SJSA1 (cell line): ENCODE results near the gene GPR146. TPM values are rescaled to one million over a fixed set of nuclear protein-coding genes. Genes with fewer than 3 reads are reported as not detected.
A peak's percentile ranks its signal among the peaks of the same experiment; 100 is the strongest.

Source experiments
- DNase-seq, 2 experiments: peaks; one replicate each; pipeline ENCODE4 v3.0.0-alpha.2; 2015 to 2020; ENCODE audit warnings: low spot score in 2 of 2, low read depth in 1 of 2
- H3K27ac ChIP-seq: fragments of 250-450 bp; sonication (Bioruptor Pico); 2 replicates; pipeline ENCODE4 v1.5.1; 2020; ENCODE audit warnings: mild to moderate bottlenecking, moderate library complexity
- H3K27me3 ChIP-seq: fragments of 250-450 bp; sonication (Bioruptor Pico); replicated peaks from 2 replicates; pipeline ENCODE4 v1.5.1; 2020; ENCODE audit warnings: mild to moderate bottlenecking, moderate library complexity
- H3K36me3 ChIP-seq: fragments of 250-450 bp; sonication (Bioruptor Pico); 2 replicates; pipeline ENCODE4 v1.5.1; 2020; ENCODE audit warnings: mild to moderate bottlenecking
- H3K4me1 ChIP-seq: fragments of 250-450 bp; sonication (Bioruptor Pico); replicated peaks from 2 replicates; pipeline ENCODE4 v1.6.1; 2021; ENCODE audit warnings: mild to moderate bottlenecking
- H3K4me3 ChIP-seq: fragments of 250-450 bp; sonication (Bioruptor Pico); 2 replicates; pipeline ENCODE4 v1.5.1; 2020; ENCODE audit warnings: mild to moderate bottlenecking
- H3K9me3 ChIP-seq: fragments of 250-450 bp; sonication (Bioruptor Pico); replicated peaks from 2 replicates; pipeline ENCODE4 v1.5.1; 2020; ENCODE audit warnings: mild to moderate bottlenecking
- total RNA-seq: library from RNA; depleted of rRNA; stranded (reverse); fragments of >200 nt; shearing (Covaris generic); gene quantifications from 2 replicates; pipeline ENCODE4 v1.2.3, GENCODE V29; 2014

GPR146 gene
- total RNA-seq, 1 experiment from 2014 or later: 0.08 TPM

DNA sequence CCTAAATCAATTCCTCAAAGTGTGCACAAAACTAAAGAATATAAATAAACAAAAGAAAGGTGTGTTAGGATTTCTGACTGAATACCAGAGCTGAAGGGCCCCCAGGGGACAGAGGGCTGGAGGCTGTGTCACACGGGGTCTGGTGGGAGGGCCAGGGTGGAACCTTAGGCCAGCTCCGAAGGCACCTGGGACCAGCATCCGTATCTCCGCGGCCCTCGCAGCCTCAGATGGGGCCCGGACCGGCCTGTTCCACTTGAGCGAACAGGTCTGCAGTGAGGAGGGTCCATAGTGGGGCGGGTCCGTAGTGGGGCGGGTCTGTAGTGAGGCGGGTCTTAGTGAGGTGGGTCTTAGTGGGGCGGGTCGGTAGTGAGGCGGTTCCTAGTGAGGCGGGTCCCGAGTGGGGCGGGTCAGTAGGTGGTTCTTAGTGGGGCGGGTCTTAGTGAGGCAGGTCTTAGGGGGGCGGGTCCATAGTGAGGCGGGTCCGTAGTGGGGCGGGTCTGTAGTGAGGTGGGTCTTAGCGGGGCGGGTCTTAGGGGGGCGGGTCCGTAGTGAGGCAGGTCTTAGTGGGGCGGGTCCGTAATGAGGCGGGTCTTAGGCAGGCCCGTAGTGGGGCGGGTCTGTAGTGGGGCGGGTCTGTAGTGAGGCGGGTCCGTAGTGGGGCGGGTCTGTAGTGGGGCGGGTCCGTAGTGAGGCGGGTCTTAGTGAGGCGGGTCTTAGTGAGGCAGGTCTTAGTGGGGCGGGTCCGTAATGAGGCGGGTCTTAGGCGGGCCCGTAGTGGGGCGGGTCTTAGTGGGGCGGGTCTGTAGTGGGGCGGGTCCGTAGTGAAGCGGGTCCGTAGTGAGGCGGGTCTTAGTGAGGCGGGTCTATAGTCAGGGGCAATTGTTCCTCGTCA, 15.1 kb downstream of the GPR146 start:
- Histone ChIP-seq H3K27ac (no peak overlapping the region), H3K9me3 (no peaks in the 10 kb centered on the region), H3K4me3 (no peak overlapping the region), H3K36me3 (peaks cover 6% of the 10 kb centered on the region; the same call in 1 of the 2 replicates), H3K4me1 (peaks cover 17% of the 10 kb centered on the region), H3K27me3 (no peaks in the 10 kb centered on the region)
- no peak for DNase-seq

DNA sequence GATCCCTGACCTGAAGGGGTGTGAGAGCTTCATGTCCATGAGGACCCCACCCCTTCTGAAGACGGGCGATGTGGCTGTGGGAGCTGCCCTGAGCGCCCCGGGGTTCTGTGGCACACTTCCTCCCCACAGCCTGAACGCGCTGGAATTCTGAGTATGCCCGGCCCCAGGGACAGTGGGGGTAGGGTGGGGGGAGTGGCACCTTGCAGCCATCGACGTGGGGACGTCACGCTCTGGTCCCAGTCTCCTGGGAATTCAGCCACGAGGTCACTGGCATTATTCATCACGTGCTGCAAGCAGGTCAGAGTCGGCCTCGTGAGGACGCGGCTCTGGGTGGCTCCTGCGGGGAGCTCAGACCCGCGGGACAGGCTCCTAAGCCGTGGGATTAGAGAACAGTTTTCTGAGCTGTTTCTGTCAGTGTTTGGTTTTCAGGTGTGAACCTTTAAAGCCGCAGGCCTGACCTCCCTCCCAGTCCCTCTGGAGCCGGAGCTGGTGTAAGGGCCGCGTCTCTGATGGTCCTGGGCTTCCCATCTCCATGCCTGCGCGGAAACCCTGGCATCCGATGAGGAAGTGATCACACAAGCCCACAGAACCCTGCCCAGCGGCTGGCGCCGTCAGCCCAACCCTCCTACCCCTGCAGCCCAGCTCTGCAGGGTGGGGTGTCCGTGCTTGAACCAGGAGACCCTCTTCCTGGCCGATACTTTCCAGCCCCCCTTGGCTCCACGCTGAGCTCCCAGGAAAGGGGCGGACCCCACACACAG, 16.1 kb downstream of the GPR146 start:
- Histone ChIP-seq H3K27me3 (no peaks in the 10 kb centered on the region; the same call in 1 of the 2 replicates), H3K9me3 (no peaks in the 10 kb centered on the region), H3K4me1 (peaks cover 18% of the 10 kb centered on the region), H3K4me3 (no peak overlapping the region), H3K27ac (no peak overlapping the region), H3K36me3 (peaks cover 6% of the 10 kb centered on the region; the same call in 1 of the 2 replicates)
- no peak for DNase-seq

DNA sequence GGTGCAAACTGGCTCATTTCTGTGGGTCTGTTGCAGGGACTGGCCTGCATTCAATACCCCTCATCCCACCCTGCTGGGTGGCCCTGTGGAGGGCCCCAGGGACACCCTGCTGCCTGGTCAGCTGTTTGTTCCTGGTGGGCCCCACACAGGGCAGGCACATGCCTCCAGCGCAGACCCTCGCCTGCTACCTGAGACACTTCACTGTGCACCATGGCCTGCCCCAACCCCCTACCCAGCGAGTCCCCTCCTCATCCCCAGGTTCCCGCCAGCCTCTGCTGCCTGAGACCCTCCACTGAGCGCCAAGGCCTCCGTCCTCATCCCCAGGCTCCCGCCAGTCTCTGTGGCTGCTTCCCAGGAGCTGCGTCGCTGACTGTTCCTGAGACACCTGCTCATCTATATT, 16.8 kb downstream of the GPR146 start:
- DNase-seq: no peak
- Histone ChIP-seq H3K27ac (no peak overlapping the region), H3K4me1 (peaks cover 24% of the 10 kb centered on the region)

DNA sequence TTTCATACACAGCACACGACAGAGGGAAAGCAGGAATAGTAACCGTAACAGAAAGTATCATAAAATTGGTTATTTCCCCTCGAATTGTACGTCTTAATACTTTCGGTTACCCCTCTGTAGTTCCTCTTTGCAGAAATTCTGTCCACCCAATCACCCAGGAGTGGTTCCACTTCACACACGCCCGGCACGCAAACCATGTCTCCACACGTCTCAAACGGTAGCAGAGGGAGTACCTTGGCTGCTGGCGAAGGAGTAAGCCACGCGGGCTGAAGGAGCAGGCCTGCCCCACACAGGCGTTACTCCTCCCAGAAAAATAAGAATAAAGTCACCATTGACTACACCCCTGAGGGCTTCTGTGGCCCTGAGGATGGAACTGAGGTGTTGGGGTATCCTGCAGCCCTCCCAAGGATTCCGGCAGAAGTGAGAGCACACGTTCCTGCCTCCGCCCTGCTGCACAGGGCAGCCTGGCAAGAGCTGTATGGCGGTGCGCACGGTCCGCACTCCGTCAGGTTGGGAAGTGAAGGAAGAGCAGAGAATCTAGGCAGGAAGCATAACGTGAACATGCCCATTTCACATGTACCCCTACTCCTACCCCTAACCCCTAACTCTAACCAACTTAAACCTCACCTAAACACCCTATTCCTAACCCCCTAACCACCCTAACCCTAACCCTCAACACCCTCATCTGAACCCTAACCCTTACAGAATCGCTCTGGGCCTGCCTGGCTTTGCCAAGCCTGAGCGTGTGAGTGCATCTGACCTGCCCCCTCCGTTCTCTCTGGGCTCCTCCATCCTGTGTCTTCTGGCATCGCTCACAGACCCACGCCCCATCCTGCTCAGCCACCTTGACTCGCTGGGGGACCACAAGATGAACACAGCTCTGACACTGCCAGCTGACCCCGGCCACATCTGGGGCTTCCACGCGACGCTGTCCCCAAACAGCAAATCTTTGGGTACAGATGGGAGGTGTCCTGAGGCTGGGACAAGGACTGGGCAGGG, 18.2 kb downstream of the GPR146 start:
- no peak for DNase-seq
- no peak overlapping the region for H3K4me3 ChIP-seq
- no peak overlapping the region for H3K27ac ChIP-seq
- H3K36me3 ChIP-seq: peaks cover 4% of the 10 kb centered on the region; the same call in 1 of the 2 replicates
- peaks cover 23% of the 10 kb centered on the region for H3K4me1 ChIP-seq
- H3K27me3 ChIP-seq: no peaks in the 10 kb centered on the region; the same call in 1 of the 2 replicates
- no peaks in the 10 kb centered on the region for H3K9me3 ChIP-seq

More for the DNA sequence above, 16.8 kb downstream of the GPR146 start:
- H3K27me3 ChIP-seq: no peaks in the 10 kb centered on the region; the same call in 1 of the 2 replicates
- H3K9me3 ChIP-seq: no peaks in the 10 kb centered on the region
- H3K4me3 ChIP-seq: no peak overlapping the region
- H3K36me3 ChIP-seq: peaks cover 6% of the 10 kb centered on the region; the same call in 1 of the 2 replicates

DNA sequence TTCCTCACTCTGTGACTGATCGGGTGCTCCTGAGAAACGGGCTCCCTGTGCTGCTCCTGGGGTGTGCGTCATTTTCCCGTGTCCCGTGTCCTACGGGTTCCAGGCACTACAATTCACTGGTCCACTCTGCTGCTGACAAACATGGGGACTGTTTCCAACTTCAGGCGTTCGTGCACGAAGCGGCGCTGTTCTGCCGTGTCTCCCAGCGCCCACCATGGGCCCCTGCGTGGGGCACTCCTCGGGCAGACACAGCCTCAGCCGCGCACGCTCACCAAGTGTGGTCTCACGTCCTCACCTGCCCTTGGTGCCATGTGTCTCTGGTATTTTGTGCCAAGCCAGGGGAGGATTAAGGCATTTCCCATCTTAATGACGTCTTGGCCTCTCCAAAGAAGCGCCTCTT, 19.0 kb downstream of the GPR146 start:
- no peaks in the 10 kb centered on the region for H3K9me3 ChIP-seq
- no peak overlapping the region for H3K27ac ChIP-seq
- no peaks in the 10 kb centered on the region for H3K36me3 ChIP-seq
- DNase-seq: no peak
- H3K27me3 ChIP-seq: no peaks in the 10 kb centered on the region; the same call in 1 of the 2 replicates
- H3K4me1 ChIP-seq: peaks cover 15% of the 10 kb centered on the region
- H3K4me3 ChIP-seq: no peak overlapping the region

DNA sequence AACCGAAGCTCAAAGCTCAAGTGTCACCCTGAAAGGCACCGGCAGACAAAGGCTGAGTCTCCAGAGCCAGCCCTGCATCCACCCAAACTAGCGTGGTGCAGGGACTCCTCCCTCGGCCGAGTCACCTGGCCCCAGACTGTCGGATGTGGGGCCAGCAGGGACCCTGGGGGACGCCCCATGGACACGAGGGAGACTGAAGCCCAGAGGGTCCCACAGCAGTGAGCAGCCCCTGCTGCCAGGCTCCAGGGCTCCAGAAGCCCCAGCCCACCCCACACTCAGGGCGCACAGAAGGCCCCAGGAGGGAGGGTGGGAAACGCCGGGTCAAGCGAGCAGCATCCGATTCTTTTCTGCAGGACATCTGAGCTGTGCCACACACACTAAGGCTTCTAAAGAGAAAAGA, 20.2 kb downstream of the GPR146 start:
- Histone ChIP-seq H3K9me3 (no peaks in the 10 kb centered on the region), H3K27ac (no peak overlapping the region)

DNA sequence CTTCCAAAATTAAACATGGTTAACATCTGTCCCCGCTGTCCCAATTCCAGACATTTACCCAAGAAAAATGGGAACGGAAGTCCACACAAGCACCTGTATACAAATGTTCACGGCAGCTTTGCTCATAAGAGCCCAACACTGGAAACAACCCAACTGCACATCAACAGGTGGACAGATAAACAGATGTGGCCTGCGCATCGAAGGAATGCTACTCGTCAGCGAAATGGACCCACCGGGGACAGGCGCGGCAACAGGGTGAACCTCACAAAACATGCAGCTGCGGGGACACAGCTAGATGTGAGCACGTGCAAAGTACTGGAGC, 20.9 kb downstream of the GPR146 start:
- no peak overlapping the region for H3K4me3 ChIP-seq
- DNase-seq: no peak
- H3K4me1 ChIP-seq: peaks cover 7% of the 10 kb centered on the region
- no peak overlapping the region for H3K27ac ChIP-seq
- no peaks in the 10 kb centered on the region for H3K9me3 ChIP-seq
- H3K27me3 ChIP-seq: no peaks in the 10 kb centered on the region; the same call in 1 of the 2 replicates
- no peaks in the 10 kb centered on the region for H3K36me3 ChIP-seq

More for the DNA sequence above, 20.2 kb downstream of the GPR146 start:
- no peak for DNase-seq
- no peak overlapping the region for H3K4me3 ChIP-seq
- H3K27me3 ChIP-seq: no peaks in the 10 kb centered on the region; the same call in 1 of the 2 replicates
- H3K4me1 ChIP-seq: peaks cover 7% of the 10 kb centered on the region
- H3K36me3 ChIP-seq: no peaks in the 10 kb centered on the region

DNA sequence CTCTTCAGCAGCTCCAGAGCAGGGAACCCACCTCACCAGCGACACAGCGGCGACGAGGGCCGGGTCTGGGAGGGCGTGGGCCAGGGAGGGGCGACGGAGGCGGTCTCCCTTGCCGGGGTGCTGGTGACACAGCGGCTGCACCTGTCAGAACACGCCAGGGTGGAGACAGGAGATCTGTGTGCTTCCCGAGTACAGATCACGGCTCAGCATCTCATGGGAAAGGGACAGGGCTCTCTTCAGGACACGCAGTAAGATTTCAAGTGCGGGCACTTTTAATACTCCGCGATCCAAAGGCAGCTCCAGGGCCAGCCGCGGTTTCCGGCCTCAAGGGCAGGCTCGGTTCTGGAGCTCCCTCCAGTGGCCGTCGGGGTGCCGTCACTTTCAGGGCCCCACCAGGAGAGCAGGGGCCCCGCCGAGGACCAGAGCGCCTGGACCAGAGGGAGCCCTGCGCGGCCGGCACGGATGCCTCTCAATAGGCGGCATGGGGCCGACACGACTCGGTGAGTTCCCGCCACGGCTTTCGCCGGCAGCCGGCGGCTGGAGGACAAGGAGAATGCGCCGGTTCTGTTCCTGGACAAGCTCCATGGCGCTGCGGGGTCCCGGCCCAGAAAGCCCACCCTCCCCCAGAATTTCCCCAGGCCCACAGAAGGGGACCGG, 21.4 kb downstream of the GPR146 start:
- Histone ChIP-seq H3K36me3 (no peaks in the 10 kb centered on the region), H3K27ac (no peak overlapping the region), H3K9me3 (no peaks in the 10 kb centered on the region), H3K4me1 (peaks cover 7% of the 10 kb centered on the region), H3K27me3 (no peaks in the 10 kb centered on the region; the same call in 1 of the 2 replicates), H3K4me3 (no peak overlapping the region)
- DNase-seq: peak; percentile 57 to 79

DNA sequence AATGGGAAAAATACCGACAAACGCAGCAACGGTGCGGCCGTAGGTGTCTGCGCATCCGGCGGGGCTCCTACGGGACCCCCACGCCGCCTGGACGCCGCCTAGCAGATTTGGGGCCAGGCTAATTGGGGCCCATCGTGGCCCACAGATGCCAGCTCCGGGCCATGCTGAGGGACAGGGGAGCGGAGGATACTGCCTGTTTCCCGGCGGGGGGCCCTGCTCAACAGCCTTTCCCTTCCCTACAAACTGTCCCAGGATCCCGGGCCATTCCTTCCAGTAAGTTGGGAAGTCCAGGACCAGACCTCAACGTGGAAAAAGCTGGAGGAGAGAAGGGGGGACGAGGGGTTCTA, 21.9 kb downstream of the GPR146 start:
- H3K4me3 ChIP-seq: no peak overlapping the region
- DNase-seq: no peak
- H3K9me3 ChIP-seq: no peaks in the 10 kb centered on the region
- H3K4me1 ChIP-seq: peaks cover 7% of the 10 kb centered on the region
- no peaks in the 10 kb centered on the region; the same call in 1 of the 2 replicates for H3K27me3 ChIP-seq
- H3K36me3 ChIP-seq: no peaks in the 10 kb centered on the region
- no peak overlapping the region for H3K27ac ChIP-seq

DNA sequence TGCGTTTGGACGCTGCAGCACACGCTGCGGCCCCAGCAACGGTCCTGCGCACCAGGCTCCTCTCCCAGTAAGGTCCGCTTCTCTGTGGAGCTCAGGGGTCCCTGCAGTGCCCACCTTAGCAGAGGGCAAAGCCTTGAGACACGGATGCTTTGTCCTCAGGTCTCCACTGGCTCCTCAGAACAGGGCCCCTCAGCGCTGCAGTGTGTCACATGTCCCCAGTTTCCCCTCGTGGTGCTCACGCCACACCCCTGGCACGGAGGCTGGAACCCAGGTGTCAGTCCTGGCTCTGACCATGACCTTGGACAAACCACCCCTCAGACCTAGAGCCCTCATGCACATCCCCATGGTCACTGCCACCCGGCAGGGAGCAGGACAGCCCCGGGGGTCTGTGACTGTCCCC, 23.7 kb downstream of the GPR146 start:
- Histone ChIP-seq H3K9me3 (no peaks in the 10 kb centered on the region), H3K36me3 (no peaks in the 10 kb centered on the region), H3K27ac (no peak overlapping the region), H3K27me3 (no peaks in the 10 kb centered on the region; the same call in 1 of the 2 replicates), H3K4me1 (peaks cover 7% of the 10 kb centered on the region), H3K4me3 (no peak overlapping the region)
- no peak for DNase-seq

DNA sequence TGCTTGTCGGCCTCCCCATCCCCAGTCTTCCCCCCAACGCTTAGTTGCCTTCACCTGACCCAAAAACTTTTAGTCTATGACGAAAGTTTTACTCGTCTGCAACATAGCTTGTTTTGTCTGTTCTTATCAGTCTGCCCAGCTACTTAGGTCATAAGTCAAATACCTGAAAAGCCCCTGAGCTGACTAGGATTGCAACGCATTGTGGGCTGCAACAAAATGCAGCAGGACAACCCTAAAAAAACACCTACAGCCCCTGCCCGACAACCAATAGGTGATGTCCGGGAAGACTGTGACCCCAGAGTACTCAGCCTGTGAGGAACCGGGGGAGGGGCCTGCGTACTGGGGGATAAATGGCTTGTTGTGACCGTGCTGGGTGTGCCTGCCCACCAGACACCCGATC, 24.3 kb downstream of the GPR146 start:
- Histone ChIP-seq H3K4me3 (no peak overlapping the region), H3K36me3 (no peaks in the 10 kb centered on the region), H3K4me1 (peaks cover 7% of the 10 kb centered on the region), H3K27ac (no peak overlapping the region), H3K9me3 (no peaks in the 10 kb centered on the region), H3K27me3 (no peaks in the 10 kb centered on the region; the same call in 1 of the 2 replicates)
- no peak for DNase-seq

DNA sequence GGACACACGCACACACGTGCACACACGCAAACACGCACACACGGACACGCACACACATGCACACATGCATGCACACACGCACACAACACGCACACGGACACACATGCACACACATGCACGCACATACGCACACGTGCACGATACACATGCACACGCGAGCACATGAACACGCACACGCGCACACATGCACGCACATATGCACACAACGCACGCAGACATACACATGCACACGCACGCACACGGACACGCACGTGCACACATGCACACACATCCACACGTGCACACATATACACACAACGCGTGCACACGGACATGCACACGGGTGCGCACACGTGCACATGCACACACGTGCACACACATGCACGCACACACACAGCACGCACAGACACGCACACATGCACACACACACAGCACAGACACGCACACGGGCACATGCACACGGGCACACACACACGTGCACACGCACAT, 26.2 kb downstream of the GPR146 start:
- Histone ChIP-seq H3K36me3 (no peaks in the 10 kb centered on the region), H3K4me3 (no peak overlapping the region), H3K4me1 (peaks cover 5% of the 10 kb centered on the region), H3K27me3 (no peaks in the 10 kb centered on the region; the same call in 1 of the 2 replicates), H3K9me3 (no peaks in the 10 kb centered on the region), H3K27ac (no peak overlapping the region)
- DNase-seq: no peak
